Measurements from ENCODE around the gene C10orf105. TPM values are rescaled to one million over a fixed set of nuclear protein-coding genes. Genes with fewer than 3 reads are reported as not detected.

Gene C10orf105
- total RNA-seq, 4 donors from 2014 or later, result 0.06 to 0.17 (median 0.11) TPM; not detected in 1

DNA sequence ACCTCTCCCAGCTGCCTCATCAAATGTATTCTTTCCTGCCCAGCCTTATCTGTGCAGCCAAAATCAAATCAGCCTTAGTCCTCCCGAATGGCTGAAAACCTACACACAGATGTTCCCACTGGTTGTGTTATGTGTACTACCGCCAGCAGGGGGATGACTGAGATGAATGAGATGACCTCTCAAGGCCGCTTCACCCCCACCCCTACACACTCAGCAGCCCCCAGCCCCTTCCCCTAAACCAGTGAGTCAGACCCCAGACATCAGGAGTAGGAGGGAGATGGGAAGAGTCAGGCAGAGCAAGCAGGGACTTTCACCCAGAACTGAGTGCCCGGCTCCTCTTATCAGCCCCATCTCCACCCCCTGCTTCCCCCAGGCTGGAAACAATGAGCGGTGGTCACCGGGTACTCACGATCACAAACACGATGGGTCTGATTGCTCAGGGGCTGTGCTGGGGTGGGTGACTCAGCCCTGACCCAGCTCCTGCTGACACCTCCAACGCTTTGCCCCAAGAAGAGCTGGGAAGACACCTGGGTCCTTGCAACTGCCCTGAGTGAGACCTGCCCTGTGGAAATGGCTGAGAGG is 6.5 kb upstream of the C10orf105 start:
- intact Hi-C loops (cut with DNase I), result no loop called here
- H3K27ac ChIP-seq (replicated peaks in 1 of 4), result peak overlapping the region in 3 of 4 donors; percentile 34 to 71 (median 71)

DNA sequence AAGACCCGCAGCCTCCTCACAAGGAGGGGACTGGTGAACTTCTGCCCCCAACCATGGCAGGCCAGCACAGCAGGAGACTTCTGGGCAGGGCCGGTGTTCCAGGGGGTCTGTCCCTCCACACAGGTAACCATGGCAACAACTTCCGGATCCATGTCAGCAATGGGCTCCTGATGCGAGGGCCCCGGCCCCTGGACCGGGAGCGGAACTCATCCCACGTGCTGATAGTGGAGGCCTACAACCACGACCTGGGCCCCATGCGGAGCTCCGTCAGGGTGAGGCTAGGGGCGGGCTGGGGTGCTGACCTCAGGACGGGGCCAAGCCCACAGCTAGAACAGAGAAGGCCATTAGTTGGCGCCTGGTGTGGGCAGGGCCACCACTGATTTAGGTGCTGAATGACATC is 5.7 kb upstream of the C10orf105 start:
- TF ChIP-seq POLR2A (IDR thresholded peaks at IDR 0.05; ENCODE audit: low read depth) (no peak), EP300 (IDR thresholded peaks at IDR 0.05) (no peak), POLR2AphosphoS5 (IDR thresholded peaks at IDR 0.05) (no peak)
- TF ChIP-seq, protein P1, sequence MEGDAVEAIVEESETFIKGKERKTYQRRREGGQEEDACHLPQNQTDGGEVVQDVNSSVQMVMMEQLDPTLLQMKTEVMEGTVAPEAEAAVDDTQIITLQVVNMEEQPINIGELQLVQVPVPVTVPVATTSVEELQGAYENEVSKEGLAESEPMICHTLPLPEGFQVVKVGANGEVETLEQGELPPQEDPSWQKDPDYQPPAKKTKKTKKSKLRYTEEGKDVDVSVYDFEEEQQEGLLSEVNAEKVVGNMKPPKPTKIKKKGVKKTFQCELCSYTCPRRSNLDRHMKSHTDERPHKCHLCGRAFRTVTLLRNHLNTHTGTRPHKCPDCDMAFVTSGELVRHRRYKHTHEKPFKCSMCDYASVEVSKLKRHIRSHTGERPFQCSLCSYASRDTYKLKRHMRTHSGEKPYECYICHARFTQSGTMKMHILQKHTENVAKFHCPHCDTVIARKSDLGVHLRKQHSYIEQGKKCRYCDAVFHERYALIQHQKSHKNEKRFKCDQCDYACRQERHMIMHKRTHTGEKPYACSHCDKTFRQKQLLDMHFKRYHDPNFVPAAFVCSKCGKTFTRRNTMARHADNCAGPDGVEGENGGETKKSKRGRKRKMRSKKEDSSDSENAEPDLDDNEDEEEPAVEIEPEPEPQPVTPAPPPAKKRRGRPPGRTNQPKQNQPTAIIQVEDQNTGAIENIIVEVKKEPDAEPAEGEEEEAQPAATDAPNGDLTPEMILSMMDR (IDR thresholded peaks at IDR 0.05), result no peak
- Histone ChIP-seq H3K27me3 (no peaks in the 10 kb centered on the region), H3K36me3 (no peaks in the 10 kb centered on the region), H3K4me1 (peaks cover 32 to 44% (median 38%) of the 10 kb centered on the region in 4 donors), H3K9me3 (no peaks in the 10 kb centered on the region), H3K4me3 (no peak overlapping the region), H3K27ac (replicated peaks in 1 of 4) (no peak overlapping the region)
- intact Hi-C loops (cut with DNase I), result no loop called here
- 92% methylated on average over 11 of the region's 14 CpGs for WGBS
- no peak for DNase-seq (ENCODE audit: extremely low spot score)

More for the DNA sequence above, 6.5 kb upstream of the C10orf105 start:
- no peaks in the 10 kb centered on the region for H3K27me3 ChIP-seq
- H3K36me3 ChIP-seq, result no peaks in the 10 kb centered on the region
- H3K4me3 ChIP-seq, result no peak overlapping the region
- H3K4me1 ChIP-seq, result peaks cover 32 to 44% (median 38%) of the 10 kb centered on the region in 4 donors
- TF ChIP-seq, protein P1 (IDR thresholded peaks at IDR 0.05), result peak in 1 of 3 experiments; percentile 26
- no peak for TF ChIP-seq POLR2AphosphoS5 (IDR thresholded peaks at IDR 0.05)
- no peak for DNase-seq (ENCODE audit: extremely low spot score)
- H3K9me3 ChIP-seq, result no peaks in the 10 kb centered on the region
- WGBS, result 50% methylated on average over 8 of the region's 9 CpGs

DNA sequence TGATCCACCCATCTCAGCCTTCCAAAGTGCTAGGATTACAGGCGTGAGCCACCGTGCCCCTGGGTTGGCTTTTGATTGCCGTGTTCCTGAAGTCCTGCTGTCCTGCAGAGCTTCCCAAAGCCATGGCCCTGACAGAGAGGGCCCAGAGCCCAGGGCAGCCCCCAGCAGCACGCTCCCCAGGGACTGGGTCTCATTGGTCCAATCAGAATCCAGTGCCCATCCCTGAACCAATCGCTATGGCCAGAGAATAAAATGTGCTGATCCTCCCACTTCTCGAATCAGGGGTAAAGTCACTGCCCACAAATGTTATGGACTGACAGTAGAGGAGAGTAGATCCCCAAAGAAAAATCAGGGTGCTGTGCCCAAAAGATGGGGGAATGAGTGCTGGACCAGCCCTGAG is 5.0 kb upstream of the C10orf105 start:
- Histone ChIP-seq H3K9me3 (no peaks in the 10 kb centered on the region), H3K36me3 (no peaks in the 10 kb centered on the region), H3K4me3 (no peak overlapping the region), H3K27me3 (no peaks in the 10 kb centered on the region), H3K4me1 (peaks cover 34 to 46% (median 39%) of the 10 kb centered on the region in 4 donors), H3K27ac (replicated peaks in 1 of 4) (no peak overlapping the region)
- no peak for DNase-seq (ENCODE audit: extremely low spot score)
- intact Hi-C loops (cut with DNase I), result no loop called here
- TF ChIP-seq POLR2A (IDR thresholded peaks at IDR 0.05; ENCODE audit: low read depth), result no peak
- TF ChIP-seq, protein P1 (IDR thresholded peaks at IDR 0.05), result no peak
- no peak for TF ChIP-seq POLR2AphosphoS5 (IDR thresholded peaks at IDR 0.05)
- TF ChIP-seq EP300 (IDR thresholded peaks at IDR 0.05), result no peak
- 100% methylated on average over 5 of the region's 6 CpGs for WGBS

DNA sequence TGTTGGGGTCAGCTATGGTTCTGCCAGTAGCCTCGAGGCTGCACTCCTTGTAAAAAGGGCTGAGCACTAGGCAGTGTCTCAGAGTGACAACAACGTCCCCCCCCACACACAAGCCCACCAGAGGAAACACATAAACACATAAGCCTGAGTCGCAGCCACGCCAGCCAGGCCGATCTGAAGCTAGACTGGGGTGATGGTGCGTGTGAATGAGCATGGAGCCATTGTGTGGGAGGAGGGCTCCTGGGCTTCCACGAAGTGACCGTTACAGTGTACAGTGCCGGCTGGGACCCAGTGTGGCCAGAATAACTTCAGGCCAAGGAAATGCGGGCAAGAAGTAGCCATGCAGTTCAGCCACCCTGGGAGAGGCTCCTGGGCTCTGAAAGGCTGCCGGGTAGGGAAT is 3.7 kb upstream of the C10orf105 start:
- intact Hi-C loops (cut with DNase I), result no loop called here
- Histone ChIP-seq H3K4me1 (peaks cover 35 to 46% (median 39%) of the 10 kb centered on the region in 4 donors), H3K9me3 (no peaks in the 10 kb centered on the region), H3K4me3 (no peak overlapping the region), H3K36me3 (no peaks in the 10 kb centered on the region), H3K27ac (replicated peaks in 1 of 4) (no peak overlapping the region), H3K27me3 (no peaks in the 10 kb centered on the region)
- no peak for TF ChIP-seq EP300 (IDR thresholded peaks at IDR 0.05)
- no peak for TF ChIP-seq POLR2A (IDR thresholded peaks at IDR 0.05; ENCODE audit: low read depth)
- TF ChIP-seq POLR2AphosphoS5 (IDR thresholded peaks at IDR 0.05), result no peak
- TF ChIP-seq, protein P1 (IDR thresholded peaks at IDR 0.05), result no peak
- DNase-seq (ENCODE audit: extremely low spot score), result no peak
- 95% methylated on average over 7 of the region's 11 CpGs for WGBS

DNA sequence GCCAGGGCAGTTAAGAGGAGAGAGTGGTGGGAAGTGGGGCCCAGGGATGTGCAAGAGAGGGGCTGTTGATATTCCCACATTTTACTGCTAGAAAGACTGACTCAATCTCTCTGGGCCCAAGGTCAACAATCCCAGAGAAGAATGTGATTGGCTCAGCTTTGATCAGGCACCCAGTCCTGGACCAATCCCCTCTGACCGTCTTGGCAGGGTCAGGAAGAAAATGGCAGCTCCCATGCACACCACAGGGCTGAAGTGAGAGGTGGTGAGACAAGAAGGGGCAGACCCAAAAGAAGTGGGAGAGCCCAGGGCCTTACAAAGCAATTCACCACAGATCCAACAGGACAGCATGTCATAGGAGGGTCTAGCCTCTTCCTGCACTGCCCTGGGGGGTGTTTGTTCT is 3.3 kb upstream of the C10orf105 start:
- Histone ChIP-seq H3K9me3 (no peaks in the 10 kb centered on the region), H3K4me3 (no peak overlapping the region), H3K27me3 (no peaks in the 10 kb centered on the region), H3K36me3 (no peaks in the 10 kb centered on the region), H3K27ac (replicated peaks in 1 of 4) (no peak overlapping the region), H3K4me1 (peaks cover 34 to 46% (median 39%) of the 10 kb centered on the region in 4 donors)
- intact Hi-C loops (cut with DNase I), result no loop called here
- no peak for TF ChIP-seq POLR2A (IDR thresholded peaks at IDR 0.05; ENCODE audit: low read depth)
- no peak for TF ChIP-seq POLR2AphosphoS5 (IDR thresholded peaks at IDR 0.05)
- no peak for DNase-seq (ENCODE audit: extremely low spot score)
- 100% methylated on average over 1 of the region's 1 CpG for WGBS

Measured in esophagus muscularis mucosa (tissue), 4 donors.